ENCODE data around the gene SLC38A9.

- TF ChIP-seq CTCF (IDR thresholded peaks at IDR 0.05) (no peak), ZFX (IDR thresholded peaks at IDR 0.05; ENCODE audit: borderline replicate concordance) (no peak)
Observed at GRCh38 chr5:55599148-55600050, 112.7 kb downstream of the SLC38A9 start.
